ENCODE measurements around the gene ZC3H18.

The ZC3H18 gene

GRCh38 chr16:88593489-88593888, 23.3 kb downstream of the ZC3H18 start:
- no peak for TF ChIP-seq YY1 (IDR thresholded peaks at IDR 0.05; ENCODE audit: low read depth)
- no peak for TF ChIP-seq CREB1 (IDR thresholded peaks at IDR 0.05; ENCODE audit: low read depth)
- TF ChIP-seq MAX (IDR thresholded peaks at IDR 0.05): no peak
- no peak for TF ChIP-seq FOXM1 (IDR thresholded peaks at IDR 0.05; ENCODE audit: borderline replicate concordance, low read depth)
- TF ChIP-seq RAD21 (IDR thresholded peaks at IDR 0.05; ENCODE audit: low read depth): no peak
- no peak for TF ChIP-seq TCF12 (IDR thresholded peaks at IDR 0.05; ENCODE audit: low read depth)
- TF ChIP-seq NFIC (IDR thresholded peaks at IDR 0.05): no peak

DNA sequence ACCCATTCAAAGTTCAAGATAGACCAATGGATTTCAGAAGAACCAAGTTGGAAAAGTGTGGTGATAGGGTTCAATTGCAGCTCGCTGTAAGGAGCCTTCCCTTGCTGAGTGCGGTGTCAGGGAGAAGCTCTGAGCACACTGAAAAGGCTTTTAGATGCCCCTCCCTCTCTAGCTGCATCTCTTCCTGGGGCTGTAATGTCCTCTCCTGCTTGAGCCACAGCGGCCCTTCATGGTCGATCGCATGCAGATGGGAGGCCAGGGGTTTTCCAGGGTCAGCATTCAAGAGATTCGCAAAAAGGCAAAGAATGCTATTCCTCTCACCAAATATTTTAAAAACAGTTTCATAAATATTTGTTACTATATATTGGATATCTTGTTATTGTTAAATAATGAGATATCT, 23.7 kb downstream of the ZC3H18 start:
- TF ChIP-seq TEAD4 (IDR thresholded peaks at IDR 0.05): no peak
- no peak for TF ChIP-seq CEBPB (IDR thresholded peaks at IDR 0.05)
- no peak for TF ChIP-seq REST (IDR thresholded peaks at IDR 0.05; ENCODE audit: low read depth)
- no peak for TF ChIP-seq TCF12 (IDR thresholded peaks at IDR 0.05; ENCODE audit: low read depth)

DNA sequence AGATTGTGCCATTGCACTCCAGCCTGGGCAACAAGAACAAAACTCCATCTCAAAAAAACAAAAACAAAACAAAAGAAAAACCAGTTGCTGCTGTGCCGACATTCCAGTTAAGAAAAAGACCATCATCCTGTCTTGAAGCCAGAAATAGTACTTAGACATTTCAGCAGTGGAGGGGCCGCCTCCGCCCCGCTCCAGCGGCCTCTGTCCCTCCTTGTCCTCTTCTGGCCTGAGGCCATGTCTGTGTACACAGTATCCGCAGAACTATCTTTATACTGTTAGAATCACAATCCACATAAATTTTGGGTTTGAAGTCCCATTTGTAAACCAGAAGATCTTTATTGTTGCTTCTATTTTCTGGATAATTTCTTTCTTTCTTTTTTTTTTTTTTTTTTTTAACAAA, 24.9 kb downstream of the ZC3H18 start:
- TF ChIP-seq TAF1 (IDR thresholded peaks at IDR 0.05; ENCODE audit: low read depth): no peak
- no peak for TF ChIP-seq REST (IDR thresholded peaks at IDR 0.05; ENCODE audit: low read depth)
- TF ChIP-seq ZBTB7A (IDR thresholded peaks at IDR 0.05; ENCODE audit: low read depth): no peak
- no peak for TF ChIP-seq EGR1 (IDR thresholded peaks at IDR 0.05)
- TF ChIP-seq FOXM1 (IDR thresholded peaks at IDR 0.05; ENCODE audit: borderline replicate concordance, low read depth): no peak
- TF ChIP-seq, protein P1, sequence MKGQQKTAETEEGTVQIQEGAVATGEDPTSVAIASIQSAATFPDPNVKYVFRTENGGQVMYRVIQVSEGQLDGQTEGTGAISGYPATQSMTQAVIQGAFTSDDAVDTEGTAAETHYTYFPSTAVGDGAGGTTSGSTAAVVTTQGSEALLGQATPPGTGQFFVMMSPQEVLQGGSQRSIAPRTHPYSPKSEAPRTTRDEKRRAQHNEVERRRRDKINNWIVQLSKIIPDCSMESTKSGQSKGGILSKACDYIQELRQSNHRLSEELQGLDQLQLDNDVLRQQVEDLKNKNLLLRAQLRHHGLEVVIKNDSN (IDR thresholded peaks at IDR 0.05): no peak
- no peak for TF ChIP-seq YY1 (IDR thresholded peaks at IDR 0.05; ENCODE audit: low read depth)
- TF ChIP-seq CEBPB (IDR thresholded peaks at IDR 0.05): no peak
- no peak for TF ChIP-seq MAX (IDR thresholded peaks at IDR 0.05)
- TF ChIP-seq RAD21 (IDR thresholded peaks at IDR 0.05; ENCODE audit: low read depth): no peak
- TF ChIP-seq NFIC (IDR thresholded peaks at IDR 0.05): no peak
- no peak for TF ChIP-seq TEAD4 (IDR thresholded peaks at IDR 0.05)
- TF ChIP-seq EP300 (IDR thresholded peaks at IDR 0.05; ENCODE audit: borderline replicate concordance): no peak
- no peak for TF ChIP-seq CREB1 (IDR thresholded peaks at IDR 0.05; ENCODE audit: low read depth)
- TF ChIP-seq TCF12 (IDR thresholded peaks at IDR 0.05; ENCODE audit: low read depth): no peak

GRCh38 chr16:88595921-88596320, 25.7 kb downstream of the ZC3H18 start:
- TF ChIP-seq EP300 (IDR thresholded peaks at IDR 0.05; ENCODE audit: borderline replicate concordance): no peak
- TF ChIP-seq ZBTB7A (IDR thresholded peaks at IDR 0.05; ENCODE audit: low read depth): no peak
- no peak for TF ChIP-seq MAX (IDR thresholded peaks at IDR 0.05)
- no peak for TF ChIP-seq EGR1 (IDR thresholded peaks at IDR 0.05)
- TF ChIP-seq, protein P1 (IDR thresholded peaks at IDR 0.05): no peak
- TF ChIP-seq TEAD4 (IDR thresholded peaks at IDR 0.05): no peak
- no peak for TF ChIP-seq REST (IDR thresholded peaks at IDR 0.05; ENCODE audit: low read depth)
- no peak for TF ChIP-seq CREB1 (IDR thresholded peaks at IDR 0.05; ENCODE audit: low read depth)
- TF ChIP-seq CEBPB (IDR thresholded peaks at IDR 0.05): no peak
- TF ChIP-seq TCF12 (IDR thresholded peaks at IDR 0.05; ENCODE audit: low read depth): no peak
- no peak for TF ChIP-seq YY1 (IDR thresholded peaks at IDR 0.05; ENCODE audit: low read depth)
- TF ChIP-seq TAF1 (IDR thresholded peaks at IDR 0.05; ENCODE audit: low read depth): no peak
- TF ChIP-seq RAD21 (IDR thresholded peaks at IDR 0.05; ENCODE audit: low read depth): no peak
- TF ChIP-seq FOXM1 (IDR thresholded peaks at IDR 0.05; ENCODE audit: borderline replicate concordance, low read depth): no peak
- no peak for TF ChIP-seq NFIC (IDR thresholded peaks at IDR 0.05)
